AG09319 (cell line): ENCODE measurements around the gene ANKRD2.

Experiments
- DNase-seq: peaks from one replicate; pipeline ENCODE4 v3.0.0-alpha.2; 2010; ENCODE audit warnings: low read depth; ENCODE audit errors: extremely low read depth
- CTCF ChIP-seq: IDR thresholded peaks from 2 replicates; pipeline ENCODE4 v1.5.1; 2011; ENCODE audit warnings: low read depth, mild to moderate bottlenecking, inconsistent platforms, low read length, moderate library complexity

The ANKRD2 gene

GRCh38 chr10:97532935-97533671 lies 39.5 kb upstream of the ANKRD2 start:
- no peak for TF ChIP-seq CTCF
- DNase-seq: no peak

- no peak for TF ChIP-seq CTCF
- no peak for DNase-seq
Measured at GRCh38 chr10:97533888-97534287, 38.7 kb upstream of the ANKRD2 start.

GRCh38 chr10:97534746-97535367 lies 37.7 kb upstream of the ANKRD2 start:
- TF ChIP-seq CTCF: peak; percentile 40
- DNase-seq: no peak

GRCh38 chr10:97537186-97537869 lies 35.3 kb upstream of the ANKRD2 start:
- TF ChIP-seq CTCF: no peak
- no peak for DNase-seq

- no peak for DNase-seq
- TF ChIP-seq CTCF: no peak
Measured at GRCh38 chr10:97538411-97538810, 34.2 kb upstream of the ANKRD2 start.

GRCh38 chr10:97538839-97539238 lies 33.7 kb upstream of the ANKRD2 start:
- TF ChIP-seq CTCF: no peak
- no peak for DNase-seq

GRCh38 chr10:97539523-97540200 lies 32.9 kb upstream of the ANKRD2 start:
- peak; percentile 45 for TF ChIP-seq CTCF
- peak; percentile 71 for DNase-seq
